BE2C (cell line): ENCODE measurements around the gene CFAP20DC.
"Not testable (repeated sequence)": the region's sequence is repeated elsewhere in the genome, so short reads cannot be mapped to it uniquely, and the experiment has no call there.

Experiments used
- DNase-seq: peaks from one replicate; pipeline ENCODE4 v3.0.0-alpha.2; 2020
- H3K27me3 ChIP-seq: fragments of 250-450 bp; sonication (Bioruptor Pico); 2 replicates; pipeline ENCODE4 v1.5.1; 2020; ENCODE audit warnings: mild to moderate bottlenecking
- H3K36me3 ChIP-seq: fragments of 250-450 bp; sonication (Bioruptor Pico); 2 replicates; pipeline ENCODE4 v1.5.1; 2020; ENCODE audit warnings: mild to moderate bottlenecking
- H3K4me1 ChIP-seq: fragments of 250-450 bp; sonication (Bioruptor Pico); 2 replicates; pipeline ENCODE4 v1.5.1; 2020
- H3K4me3 ChIP-seq: 2 replicates; pipeline ENCODE4 v1.5.1; 2011; ENCODE audit warnings: low read depth, low read length
- H3K9me3 ChIP-seq: fragments of 250-450 bp; sonication (Bioruptor Pico); 2 replicates; pipeline ENCODE4 v1.5.1; 2020
- TF ChIP-seq, protein P1 (sequence below): IDR thresholded peaks from 2 replicates; pipeline ENCODE4 v1.5.1; 2012; ENCODE audit warnings: mild to moderate bottlenecking, low read depth, low read length

CFAP20DC gene

DNA sequence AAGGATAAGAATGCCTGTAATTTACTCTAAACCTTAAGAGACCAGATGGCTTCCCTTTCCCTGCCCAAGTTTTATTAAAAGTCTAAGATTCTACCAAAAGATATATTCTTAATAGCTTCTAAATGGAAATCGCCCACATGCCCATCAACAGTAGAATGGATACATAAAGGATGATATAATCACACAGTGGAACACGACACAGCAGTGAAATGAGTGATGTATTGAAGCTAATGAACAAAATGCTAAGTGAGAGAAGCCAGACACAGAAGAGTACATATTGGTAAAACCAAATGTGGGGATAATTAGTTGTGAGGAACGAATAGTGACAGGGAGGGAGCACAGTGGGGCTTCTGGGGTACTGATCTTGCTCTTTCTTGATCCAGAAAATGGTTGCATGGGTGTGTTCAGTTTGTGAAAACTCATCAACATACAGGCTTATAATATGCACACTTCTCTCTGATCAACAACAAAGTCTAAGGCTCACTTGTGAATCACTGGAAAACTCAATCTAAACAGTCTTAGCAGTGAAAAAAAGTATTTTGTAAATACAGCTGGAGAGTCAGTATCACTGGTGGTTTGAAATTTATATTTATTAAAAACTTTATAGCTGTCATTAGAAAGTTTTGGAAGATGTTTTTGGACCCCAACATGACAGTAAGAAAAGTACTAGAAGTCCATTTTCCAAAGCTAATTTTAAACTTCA is 212.5 kb downstream of the CFAP20DC start:
- Histone ChIP-seq H3K9me3 (no peaks in the 10 kb centered on the region), H3K36me3 (no peaks in the 10 kb centered on the region), H3K4me1 (peaks cover 4% of the 10 kb centered on the region; the same call in 1 of the 2 replicates), H3K4me3 (no peak overlapping the region), H3K27me3 (no peaks in the 10 kb centered on the region)
- TF ChIP-seq, protein P1, sequence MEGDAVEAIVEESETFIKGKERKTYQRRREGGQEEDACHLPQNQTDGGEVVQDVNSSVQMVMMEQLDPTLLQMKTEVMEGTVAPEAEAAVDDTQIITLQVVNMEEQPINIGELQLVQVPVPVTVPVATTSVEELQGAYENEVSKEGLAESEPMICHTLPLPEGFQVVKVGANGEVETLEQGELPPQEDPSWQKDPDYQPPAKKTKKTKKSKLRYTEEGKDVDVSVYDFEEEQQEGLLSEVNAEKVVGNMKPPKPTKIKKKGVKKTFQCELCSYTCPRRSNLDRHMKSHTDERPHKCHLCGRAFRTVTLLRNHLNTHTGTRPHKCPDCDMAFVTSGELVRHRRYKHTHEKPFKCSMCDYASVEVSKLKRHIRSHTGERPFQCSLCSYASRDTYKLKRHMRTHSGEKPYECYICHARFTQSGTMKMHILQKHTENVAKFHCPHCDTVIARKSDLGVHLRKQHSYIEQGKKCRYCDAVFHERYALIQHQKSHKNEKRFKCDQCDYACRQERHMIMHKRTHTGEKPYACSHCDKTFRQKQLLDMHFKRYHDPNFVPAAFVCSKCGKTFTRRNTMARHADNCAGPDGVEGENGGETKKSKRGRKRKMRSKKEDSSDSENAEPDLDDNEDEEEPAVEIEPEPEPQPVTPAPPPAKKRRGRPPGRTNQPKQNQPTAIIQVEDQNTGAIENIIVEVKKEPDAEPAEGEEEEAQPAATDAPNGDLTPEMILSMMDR: no peak
- DNase-seq: peak; percentile 11

DNA sequence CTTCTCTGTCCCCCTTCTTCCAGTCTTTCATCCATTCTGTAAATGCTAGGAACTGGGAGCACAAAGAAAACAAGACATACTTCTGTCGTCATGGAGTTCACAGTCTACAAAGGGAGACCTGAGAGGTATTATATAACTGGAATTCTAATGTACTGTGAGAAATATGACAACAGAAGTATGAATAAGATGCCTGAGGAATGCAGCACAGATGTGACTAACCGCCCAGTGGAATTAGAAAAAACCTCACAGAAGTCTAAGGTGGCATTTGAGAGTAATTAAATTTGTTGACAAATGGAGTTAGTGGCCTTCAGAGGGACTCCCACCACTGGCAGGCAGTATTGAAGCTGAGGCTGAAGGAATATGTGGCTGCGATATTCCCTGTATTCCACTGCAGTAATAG is 214.7 kb downstream of the CFAP20DC start:
- H3K4me1 ChIP-seq: peaks cover 4% of the 10 kb centered on the region; the same call in 1 of the 2 replicates
- DNase-seq: no peak
- H3K9me3 ChIP-seq: no peaks in the 10 kb centered on the region
- TF ChIP-seq, protein P1: no peak
- no peak overlapping the region for H3K4me3 ChIP-seq
- H3K27me3 ChIP-seq: no peaks in the 10 kb centered on the region
- no peaks in the 10 kb centered on the region for H3K36me3 ChIP-seq

DNA sequence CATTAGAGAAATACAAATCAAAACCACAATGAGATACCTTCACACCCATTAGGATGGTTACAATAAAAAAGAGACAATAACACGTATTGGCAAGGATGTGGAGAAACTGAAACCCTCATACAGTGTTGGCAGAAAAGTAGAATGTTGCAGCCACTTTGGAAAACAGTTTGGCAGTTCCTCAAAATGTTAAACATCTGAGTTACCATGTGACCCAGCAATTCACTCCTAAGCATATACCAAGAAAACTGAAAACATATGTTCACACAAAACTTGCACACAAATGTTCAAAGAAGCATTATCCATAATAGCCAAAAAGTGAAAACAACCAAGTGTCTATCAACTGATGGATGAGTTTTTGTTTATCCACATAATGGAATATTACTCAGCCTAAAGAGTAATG is 216.3 kb downstream of the CFAP20DC start:
- H3K4me3 ChIP-seq: no peak overlapping the region
- peaks cover 4% of the 10 kb centered on the region; the same call in 1 of the 2 replicates for H3K4me1 ChIP-seq
- TF ChIP-seq, protein P1: no peak
- no peaks in the 10 kb centered on the region for H3K27me3 ChIP-seq
- H3K9me3 ChIP-seq: no peaks in the 10 kb centered on the region
- no peaks in the 10 kb centered on the region for H3K36me3 ChIP-seq
- no peak for DNase-seq

DNA sequence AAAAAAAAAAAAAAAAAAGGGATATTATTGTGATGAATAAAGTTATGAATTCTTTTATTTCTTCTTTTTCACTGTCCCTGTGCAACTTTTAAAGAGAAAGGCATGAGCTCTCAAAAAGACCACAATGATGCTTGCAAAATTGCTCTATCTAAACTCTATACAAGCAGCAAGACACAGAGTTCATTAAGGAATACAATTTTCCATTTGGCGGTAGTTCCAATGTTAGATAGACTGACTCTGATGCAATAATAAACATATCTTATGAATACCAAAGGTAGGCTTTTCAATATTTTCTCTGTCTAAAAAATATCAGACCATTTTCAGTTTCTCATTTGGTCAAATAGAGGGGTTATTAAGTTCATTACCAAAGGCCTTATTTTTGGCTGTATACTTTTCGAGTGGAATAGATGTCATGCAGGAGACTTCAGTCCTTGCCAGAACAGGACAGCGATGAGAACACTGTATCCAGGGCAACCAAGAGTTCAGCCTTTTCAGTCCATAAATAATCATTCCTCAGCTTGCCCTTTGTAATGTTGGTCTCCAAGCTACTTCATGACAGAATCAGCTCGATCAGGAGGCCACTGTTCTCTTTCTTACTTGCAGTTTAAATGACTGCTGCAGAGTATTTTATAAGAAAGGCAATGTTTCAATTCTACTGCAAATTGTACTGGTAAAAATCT is 220.4 kb downstream of the CFAP20DC start:
- no peaks in the 10 kb centered on the region for H3K36me3 ChIP-seq
- no peaks in the 10 kb centered on the region for H3K9me3 ChIP-seq
- TF ChIP-seq, protein P1: no peak

DNA sequence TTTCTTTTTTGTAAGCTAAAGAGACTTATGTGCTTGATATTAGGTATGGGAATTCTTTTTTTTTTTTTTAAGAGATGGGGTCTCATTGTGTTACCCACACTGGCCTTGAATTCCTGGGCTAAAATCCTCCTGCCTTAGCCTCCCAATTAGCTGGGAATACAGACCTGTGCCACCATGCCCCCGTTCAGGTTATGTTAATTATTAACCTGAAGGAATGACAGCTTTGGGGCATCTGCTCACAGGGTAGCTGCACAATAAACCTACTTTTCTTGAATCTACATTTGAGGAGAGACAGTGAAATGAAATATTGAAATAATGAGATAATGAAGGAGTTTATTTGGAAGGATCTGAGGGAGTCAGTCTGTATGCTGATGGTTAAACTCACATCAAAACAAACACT is 225.0 kb downstream of the CFAP20DC start:
- no peak for DNase-seq
- no peaks in the 10 kb centered on the region for H3K36me3 ChIP-seq
- H3K4me3 ChIP-seq: no peak overlapping the region
- H3K27me3 ChIP-seq: no peaks in the 10 kb centered on the region
- no peaks in the 10 kb centered on the region for H3K4me1 ChIP-seq
- H3K9me3 ChIP-seq: no peaks in the 10 kb centered on the region
- TF ChIP-seq, protein P1: no peak

More for the DNA sequence above, 220.4 kb downstream of the CFAP20DC start:
- H3K4me3 ChIP-seq: no peak overlapping the region
- no peak for DNase-seq
- H3K27me3 ChIP-seq: no peaks in the 10 kb centered on the region
- H3K4me1 ChIP-seq: no peaks in the 10 kb centered on the region

DNA sequence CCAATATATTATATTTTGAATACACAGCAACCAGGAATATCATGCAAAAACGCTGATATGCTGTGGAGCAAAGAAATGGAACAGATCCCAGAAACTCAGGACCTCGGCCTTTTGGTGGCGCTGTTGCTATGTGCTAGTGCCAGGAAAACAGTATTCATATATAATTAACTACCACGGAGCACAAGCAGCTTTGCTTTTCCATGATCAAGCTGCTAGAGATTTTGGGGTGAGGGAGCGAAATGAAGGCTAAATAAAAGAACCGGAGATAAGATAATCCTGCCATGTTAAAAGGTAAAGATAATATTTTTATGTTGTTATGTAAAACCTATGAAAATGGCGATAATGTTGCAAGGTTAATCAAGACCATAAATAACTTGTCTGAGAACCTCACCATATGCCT is 225.5 kb downstream of the CFAP20DC start:
- H3K4me1 ChIP-seq: no peaks in the 10 kb centered on the region
- peak; percentile 71 for DNase-seq
- no peak overlapping the region for H3K4me3 ChIP-seq
- no peaks in the 10 kb centered on the region for H3K36me3 ChIP-seq
- H3K27me3 ChIP-seq: no peaks in the 10 kb centered on the region
- no peaks in the 10 kb centered on the region for H3K9me3 ChIP-seq
- TF ChIP-seq, protein P1: peak; percentile 73

DNA sequence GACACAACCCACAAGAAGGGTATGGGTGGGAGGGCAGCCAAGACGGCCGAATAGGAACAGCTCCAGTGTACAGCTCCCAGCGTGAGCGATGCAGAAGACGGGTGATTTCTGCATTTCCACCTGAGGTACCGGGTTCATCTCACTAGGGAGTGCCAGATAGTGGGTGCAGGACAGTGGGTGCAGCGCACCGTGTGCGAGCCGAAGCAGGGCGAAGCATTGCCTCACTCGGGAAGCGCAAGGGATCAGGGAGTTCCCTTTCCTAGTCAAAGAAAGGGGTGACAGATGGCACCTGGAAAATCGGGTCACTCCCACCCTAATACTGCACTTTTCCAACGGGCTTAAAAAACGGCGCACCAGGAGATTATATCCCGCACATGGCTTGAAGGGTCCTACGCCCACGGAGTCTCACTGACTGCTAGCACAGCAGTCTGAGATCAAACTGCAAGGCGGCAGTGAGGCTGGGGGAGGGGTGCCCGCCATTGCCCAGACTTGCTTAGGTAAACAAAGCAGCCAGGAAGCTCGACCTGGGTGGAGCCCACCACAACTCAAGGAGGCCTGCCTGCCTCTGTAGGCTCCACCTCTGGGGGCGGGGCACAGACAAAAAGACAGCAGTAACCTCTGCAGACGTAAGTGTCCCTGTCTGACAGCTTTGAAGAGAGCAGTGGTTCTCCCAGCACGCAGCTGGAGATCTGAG is 243.1 kb downstream of the CFAP20DC start:
- H3K4me1 ChIP-seq, H3K27me3 ChIP-seq, H3K9me3 ChIP-seq, DNase-seq, H3K36me3 ChIP-seq, H3K4me3 ChIP-seq: not testable (repeated sequence)
